ENCODE measurements around the gene FCER1G. TPM values are rescaled to one million over a fixed set of nuclear protein-coding genes. Genes with fewer than 3 reads are reported as not detected.

The FCER1G gene
- total and polyA plus RNA-seq, 2 of the 4 experiments (the other 2 are of a cell fraction) = 0.44 TPM; not detected in 1

- no peak overlapping the region for H2AFZ ChIP-seq (replicated peaks; ENCODE audit: low read length, poor library complexity)
- dilution Hi-C loops (cut with HindIII; ENCODE audit: low sequenced_read_pairs, unreplicated experiment) (no loop called here), in situ Hi-C loops (cut with MboI; ENCODE audit: low sequenced_read_pairs) (no loop called here), intact Hi-C loops (cut with micrococcal nuclease) (no loop called here)
- 0 out of 2 replicates have a peak overlapping the region, but pooled peaks have one; percentile 37 for H3K14ac ChIP-seq (replicated peaks; ENCODE audit: low read depth, low read length)
- H3K9me3 ChIP-seq (ENCODE audit: control insufficient read depth, insufficient read depth, low read length) = no peaks in the 10 kb centered on the region
- peak overlapping the region; percentile 71; the same call in 1 of the 2 replicates for H3K4ac ChIP-seq (ENCODE audit: low read depth, low read length)
- peak overlapping the region; percentile 61; the same call in 1 of the 2 replicates for H4K91ac ChIP-seq (ENCODE audit: insufficient read depth, low read depth, low read length)
- no peak overlapping the region for H2BK120ac ChIP-seq (ENCODE audit: low read depth, low read length)
- H3K18ac ChIP-seq (ENCODE audit: low read depth, low read length) = no peak overlapping the region; the same call in 1 of the 2 replicates
- H3K4me3 ChIP-seq (ENCODE audit: insufficient read depth, low read depth, low read length) = no peak overlapping the region
- peak overlapping the region; percentile 49 for H2BK5ac ChIP-seq (ENCODE audit: low read depth, low read length, poor library complexity, severe bottlenecking)
- H3K9ac ChIP-seq (ENCODE audit: low read depth, low read length) = no peak overlapping the region
- BruUV-seq (replicated peaks) = no TSS peak
- peak overlapping the region; percentile 23; the same call in 1 of the 2 replicates for H2BK20ac ChIP-seq (ENCODE audit: low read depth, low read length)
- 0 out of 2 replicates have a peak overlapping the region, but pooled peaks have one; percentile 35 for H2AK5ac ChIP-seq (ENCODE audit: low read depth, low read length)
- H4K5ac ChIP-seq (ENCODE audit: low read depth, low read length) = no peak overlapping the region
- peaks cover 11% of the 10 kb centered on the region for H3K9me1 ChIP-seq (ENCODE audit: insufficient read depth, low read length)
- DNase-seq = peak; percentile 97
- peaks cover 14 to 43% of the 10 kb centered on the region in 2 experiments for H3K79me1 ChIP-seq (ENCODE audit: low read depth in 1 of 2, low read length in 2 of 2)
- H3K27ac ChIP-seq (ENCODE audit: insufficient read depth, low read length) = peak overlapping the region; percentile 74; the same call in 1 of the 2 replicates
- ChIA-PET POLR2A (ENCODE audit: unreplicated experiment) (no interaction called here), CTCF (no interaction called here)
- H3K4me2 ChIP-seq (ENCODE audit: low read depth, low read length) = peak overlapping the region; percentile 49
- H3K36me3 ChIP-seq (ENCODE audit: control insufficient read depth, insufficient read depth, low read length) = peaks cover 46% of the 10 kb centered on the region
- peaks cover 13% of the 10 kb centered on the region; the same call in 1 of the 2 replicates for H4K20me1 ChIP-seq (ENCODE audit: insufficient read depth, low read length)
- no CpG with 5 or more reads among the region's 4 CpGs for WGBS, 2 experiments (ENCODE audit: extremely low coverage in 2 of 2, insufficient read length in 1 of 2)
- peak; percentile 59 for TF ChIP-seq RCOR1 (IDR thresholded peaks at IDR 0.05; ENCODE audit: insufficient replicate concordance, low read length)
- no peak for TF ChIP-seq RAD21 (IDR thresholded peaks at IDR 0.05; ENCODE audit: low read length)
- peak; percentile 83 for TF ChIP-seq CEBPB (IDR thresholded peaks at IDR 0.05; ENCODE audit: low read depth, low read length)
- no peak for TF ChIP-seq CHD1 (IDR thresholded peaks at IDR 0.05; ENCODE audit: low read depth, low read length)
- TF ChIP-seq FOS (IDR thresholded peaks at IDR 0.05; ENCODE audit: low read depth, low read length) = 0 out of 2 replicates have a peak, but pooled peaks have one; percentile 10
- peak; percentile 99 for TF ChIP-seq MXI1 (IDR thresholded peaks at IDR 0.05; ENCODE audit: borderline replicate concordance, low read depth, low read length)
- no peak for TF ChIP-seq MAFK (IDR thresholded peaks at IDR 0.05; ENCODE audit: low read depth, low read length)
- peak; percentile 41; the same call in 1 of the 2 replicates for TF ChIP-seq BHLHE40 (IDR thresholded peaks at IDR 0.05; ENCODE audit: low read depth, low read length)
- TF ChIP-seq RFX5 (IDR thresholded peaks at IDR 0.05; ENCODE audit: low read depth, low read length) = no peak
- TF ChIP-seq USF2 (IDR thresholded peaks at IDR 0.05; ENCODE audit: low read depth, low read length) = 0 out of 2 replicates have a peak, but pooled peaks have one; percentile 8
- peak; percentile 52 for ATAC-seq (ENCODE audit: low read depth)
- no peak overlapping the region; the same call in 2 of the 3 replicates for H2BK15ac ChIP-seq (ENCODE audit: low read depth, low read length)
- no peak overlapping the region for H3K56ac ChIP-seq (ENCODE audit: extremely low read depth, insufficient read depth, low read length)
- H3K4me1 ChIP-seq (ENCODE audit: control insufficient read depth, insufficient read depth, low read length) = peaks cover 17% of the 10 kb centered on the region
- H4K8ac ChIP-seq (ENCODE audit: low read depth in 2 of 2, low read length in 2 of 2) = peak overlapping the region in 1 of 2 experiments; percentile 58; a peak in 1 of 4 replicates
- no peak overlapping the region for H2AK9ac ChIP-seq (replicated peaks; ENCODE audit: low read depth, low read length, poor library complexity)
- no peaks in the 10 kb centered on the region for H3K27me3 ChIP-seq (ENCODE audit: control insufficient read depth, insufficient read depth, low read length)
- H3K23ac ChIP-seq (ENCODE audit: low read depth, low read length) = 0 out of 2 replicates have a peak overlapping the region, but pooled peaks have one; percentile 45
Observed at GRCh38 chr1:161172776-161173376, 42.2 kb upstream of the FCER1G start.

Data from IMR-90 (cell line).